ENCODE data around the gene RHAG. TPM values are rescaled to one million over a fixed set of nuclear protein-coding genes. Genes with fewer than 3 reads are reported as not detected.
A peak's percentile ranks its signal among the peaks of the same experiment; 100 is the strongest.

RHAG gene
- total RNA-seq, 1 experiment from 2014 or later, result 0.31 TPM

DNA sequence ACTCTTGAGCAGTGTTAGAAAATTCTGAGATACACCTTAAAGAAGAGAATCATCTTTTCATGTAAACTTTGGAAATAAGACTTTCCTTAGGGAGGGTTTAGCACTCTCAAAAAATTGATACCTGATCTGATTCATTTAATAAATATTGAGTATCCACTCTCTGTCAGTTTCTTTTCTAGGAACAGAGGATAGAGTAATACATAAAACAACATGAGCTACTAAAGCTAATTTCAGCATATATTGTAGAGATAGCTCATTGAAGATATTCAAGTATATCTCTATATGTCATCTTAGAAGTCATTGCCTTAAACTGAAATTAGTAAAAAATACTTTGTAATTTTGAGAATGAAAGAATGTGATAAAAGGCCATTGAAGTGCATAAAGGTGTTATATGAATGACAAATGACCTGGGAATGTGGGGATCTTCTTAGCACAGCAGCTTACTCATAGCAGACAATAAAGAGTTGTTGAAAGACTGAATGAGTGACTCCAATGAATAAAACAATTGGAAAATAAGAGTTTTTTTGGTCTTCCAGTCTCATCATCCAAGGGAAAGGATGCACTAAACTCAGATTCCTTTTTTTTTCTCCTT lies 29.2 kb downstream of the RHAG start:
- no peak overlapping the region for H3K4me3 Mint-ChIP-seq
- peaks cover 27% of the 10 kb centered on the region for H3K4me1 Mint-ChIP-seq
- H3K27ac Mint-ChIP-seq, result no peak overlapping the region; the same call in 1 of the 2 replicates
- no peaks in the 10 kb centered on the region for H3K36me3 Mint-ChIP-seq
- no peaks in the 10 kb centered on the region for H3K27me3 Mint-ChIP-seq (ENCODE audit: low read depth)
- ATAC-seq, result peak; percentile 67
- CTCF ChIA-PET, result interaction anchor here (0.7 to 3.4 kb wide), 11 partner anchors 11 to 842 kb away, joined by 3 to 45 read pairs (median 4); partner anchors contain the start of gene C6orf141
- TF ChIP-seq MXD4 (CRISPR knock-in tag; IDR thresholded peaks at IDR 0.05; ENCODE audit: borderline replicate concordance), result no peak
- no peak for TF ChIP-seq RORB (CRISPR knock-in tag; IDR thresholded peaks at IDR 0.05)
- no peak for TF ChIP-seq SOX15 (CRISPR knock-in tag; IDR thresholded peaks at IDR 0.05)
- TF ChIP-seq GTF2I (CRISPR knock-in tag; conservative IDR thresholded peaks at IDR 0.05), result no peak
- no peak for TF ChIP-seq SP1 (CRISPR knock-in tag; conservative IDR thresholded peaks at IDR 0.05)
- TF ChIP-seq, protein P1, sequence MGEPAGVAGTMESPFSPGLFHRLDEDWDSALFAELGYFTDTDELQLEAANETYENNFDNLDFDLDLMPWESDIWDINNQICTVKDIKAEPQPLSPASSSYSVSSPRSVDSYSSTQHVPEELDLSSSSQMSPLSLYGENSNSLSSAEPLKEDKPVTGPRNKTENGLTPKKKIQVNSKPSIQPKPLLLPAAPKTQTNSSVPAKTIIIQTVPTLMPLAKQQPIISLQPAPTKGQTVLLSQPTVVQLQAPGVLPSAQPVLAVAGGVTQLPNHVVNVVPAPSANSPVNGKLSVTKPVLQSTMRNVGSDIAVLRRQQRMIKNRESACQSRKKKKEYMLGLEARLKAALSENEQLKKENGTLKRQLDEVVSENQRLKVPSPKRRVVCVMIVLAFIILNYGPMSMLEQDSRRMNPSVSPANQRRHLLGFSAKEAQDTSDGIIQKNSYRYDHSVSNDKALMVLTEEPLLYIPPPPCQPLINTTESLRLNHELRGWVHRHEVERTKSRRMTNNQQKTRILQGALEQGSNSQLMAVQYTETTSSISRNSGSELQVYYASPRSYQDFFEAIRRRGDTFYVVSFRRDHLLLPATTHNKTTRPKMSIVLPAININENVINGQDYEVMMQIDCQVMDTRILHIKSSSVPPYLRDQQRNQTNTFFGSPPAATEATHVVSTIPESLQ (CRISPR knock-in tag; IDR thresholded peaks at IDR 0.05), result no peak
- TF ChIP-seq, protein P2, sequence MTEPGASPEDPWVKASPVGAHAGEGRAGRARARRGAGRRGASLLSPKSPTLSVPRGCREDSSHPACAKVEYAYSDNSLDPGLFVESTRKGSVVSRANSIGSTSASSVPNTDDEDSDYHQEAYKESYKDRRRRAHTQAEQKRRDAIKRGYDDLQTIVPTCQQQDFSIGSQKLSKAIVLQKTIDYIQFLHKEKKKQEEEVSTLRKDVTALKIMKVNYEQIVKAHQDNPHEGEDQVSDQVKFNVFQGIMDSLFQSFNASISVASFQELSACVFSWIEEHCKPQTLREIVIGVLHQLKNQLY (CRISPR knock-in tag; IDR thresholded peaks at IDR 0.05), result no peak
- TF ChIP-seq, protein P3, sequence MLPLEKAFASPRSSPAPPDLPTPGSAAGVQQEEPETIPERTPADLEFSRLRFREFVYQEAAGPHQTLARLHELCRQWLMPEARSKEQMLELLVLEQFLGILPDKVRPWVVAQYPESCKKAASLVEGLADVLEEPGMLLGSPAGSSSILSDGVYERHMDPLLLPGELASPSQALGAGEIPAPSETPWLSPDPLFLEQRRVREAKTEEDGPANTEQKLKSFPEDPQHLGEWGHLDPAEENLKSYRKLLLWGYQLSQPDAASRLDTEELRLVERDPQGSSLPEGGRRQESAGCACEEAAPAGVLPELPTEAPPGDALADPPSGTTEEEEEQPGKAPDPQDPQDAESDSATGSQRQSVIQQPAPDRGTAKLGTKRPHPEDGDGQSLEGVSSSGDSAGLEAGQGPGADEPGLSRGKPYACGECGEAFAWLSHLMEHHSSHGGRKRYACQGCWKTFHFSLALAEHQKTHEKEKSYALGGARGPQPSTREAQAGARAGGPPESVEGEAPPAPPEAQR (CRISPR knock-in tag; IDR thresholded peaks at IDR 0.05), result no peak
- TF ChIP-seq OVOL2 (CRISPR knock-in tag; IDR thresholded peaks at IDR 0.05; ENCODE audit: borderline replicate concordance), result no peak
- TF ChIP-seq ZNF396 (CRISPR knock-in tag; IDR thresholded peaks at IDR 0.05; ENCODE audit: borderline replicate concordance), result no peak
- TF ChIP-seq ZNF232 (CRISPR knock-in tag; IDR thresholded peaks at IDR 0.05), result no peak
- TF ChIP-seq, protein P4, sequence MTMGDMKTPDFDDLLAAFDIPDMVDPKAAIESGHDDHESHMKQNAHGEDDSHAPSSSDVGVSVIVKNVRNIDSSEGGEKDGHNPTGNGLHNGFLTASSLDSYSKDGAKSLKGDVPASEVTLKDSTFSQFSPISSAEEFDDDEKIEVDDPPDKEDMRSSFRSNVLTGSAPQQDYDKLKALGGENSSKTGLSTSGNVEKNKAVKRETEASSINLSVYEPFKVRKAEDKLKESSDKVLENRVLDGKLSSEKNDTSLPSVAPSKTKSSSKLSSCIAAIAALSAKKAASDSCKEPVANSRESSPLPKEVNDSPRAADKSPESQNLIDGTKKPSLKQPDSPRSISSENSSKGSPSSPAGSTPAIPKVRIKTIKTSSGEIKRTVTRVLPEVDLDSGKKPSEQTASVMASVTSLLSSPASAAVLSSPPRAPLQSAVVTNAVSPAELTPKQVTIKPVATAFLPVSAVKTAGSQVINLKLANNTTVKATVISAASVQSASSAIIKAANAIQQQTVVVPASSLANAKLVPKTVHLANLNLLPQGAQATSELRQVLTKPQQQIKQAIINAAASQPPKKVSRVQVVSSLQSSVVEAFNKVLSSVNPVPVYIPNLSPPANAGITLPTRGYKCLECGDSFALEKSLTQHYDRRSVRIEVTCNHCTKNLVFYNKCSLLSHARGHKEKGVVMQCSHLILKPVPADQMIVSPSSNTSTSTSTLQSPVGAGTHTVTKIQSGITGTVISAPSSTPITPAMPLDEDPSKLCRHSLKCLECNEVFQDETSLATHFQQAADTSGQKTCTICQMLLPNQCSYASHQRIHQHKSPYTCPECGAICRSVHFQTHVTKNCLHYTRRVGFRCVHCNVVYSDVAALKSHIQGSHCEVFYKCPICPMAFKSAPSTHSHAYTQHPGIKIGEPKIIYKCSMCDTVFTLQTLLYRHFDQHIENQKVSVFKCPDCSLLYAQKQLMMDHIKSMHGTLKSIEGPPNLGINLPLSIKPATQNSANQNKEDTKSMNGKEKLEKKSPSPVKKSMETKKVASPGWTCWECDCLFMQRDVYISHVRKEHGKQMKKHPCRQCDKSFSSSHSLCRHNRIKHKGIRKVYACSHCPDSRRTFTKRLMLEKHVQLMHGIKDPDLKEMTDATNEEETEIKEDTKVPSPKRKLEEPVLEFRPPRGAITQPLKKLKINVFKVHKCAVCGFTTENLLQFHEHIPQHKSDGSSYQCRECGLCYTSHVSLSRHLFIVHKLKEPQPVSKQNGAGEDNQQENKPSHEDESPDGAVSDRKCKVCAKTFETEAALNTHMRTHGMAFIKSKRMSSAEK (CRISPR knock-in tag; IDR thresholded peaks at IDR 0.05; ENCODE audit: borderline replicate concordance), result no peak
- TF ChIP-seq ZNF138 (CRISPR knock-in tag; conservative IDR thresholded peaks at IDR 0.05), result no peak
- TF ChIP-seq, protein P5, sequence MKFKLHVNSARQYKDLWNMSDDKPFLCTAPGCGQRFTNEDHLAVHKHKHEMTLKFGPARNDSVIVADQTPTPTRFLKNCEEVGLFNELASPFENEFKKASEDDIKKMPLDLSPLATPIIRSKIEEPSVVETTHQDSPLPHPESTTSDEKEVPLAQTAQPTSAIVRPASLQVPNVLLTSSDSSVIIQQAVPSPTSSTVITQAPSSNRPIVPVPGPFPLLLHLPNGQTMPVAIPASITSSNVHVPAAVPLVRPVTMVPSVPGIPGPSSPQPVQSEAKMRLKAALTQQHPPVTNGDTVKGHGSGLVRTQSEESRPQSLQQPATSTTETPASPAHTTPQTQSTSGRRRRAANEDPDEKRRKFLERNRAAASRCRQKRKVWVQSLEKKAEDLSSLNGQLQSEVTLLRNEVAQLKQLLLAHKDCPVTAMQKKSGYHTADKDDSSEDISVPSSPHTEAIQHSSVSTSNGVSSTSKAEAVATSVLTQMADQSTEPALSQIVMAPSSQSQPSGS (CRISPR knock-in tag; IDR thresholded peaks at IDR 0.05; ENCODE audit: borderline replicate concordance, low read depth), result no peak
- no peak for TF ChIP-seq ATF1 (CRISPR knock-in tag; IDR thresholded peaks at IDR 0.05)
- TF ChIP-seq, protein P6, sequence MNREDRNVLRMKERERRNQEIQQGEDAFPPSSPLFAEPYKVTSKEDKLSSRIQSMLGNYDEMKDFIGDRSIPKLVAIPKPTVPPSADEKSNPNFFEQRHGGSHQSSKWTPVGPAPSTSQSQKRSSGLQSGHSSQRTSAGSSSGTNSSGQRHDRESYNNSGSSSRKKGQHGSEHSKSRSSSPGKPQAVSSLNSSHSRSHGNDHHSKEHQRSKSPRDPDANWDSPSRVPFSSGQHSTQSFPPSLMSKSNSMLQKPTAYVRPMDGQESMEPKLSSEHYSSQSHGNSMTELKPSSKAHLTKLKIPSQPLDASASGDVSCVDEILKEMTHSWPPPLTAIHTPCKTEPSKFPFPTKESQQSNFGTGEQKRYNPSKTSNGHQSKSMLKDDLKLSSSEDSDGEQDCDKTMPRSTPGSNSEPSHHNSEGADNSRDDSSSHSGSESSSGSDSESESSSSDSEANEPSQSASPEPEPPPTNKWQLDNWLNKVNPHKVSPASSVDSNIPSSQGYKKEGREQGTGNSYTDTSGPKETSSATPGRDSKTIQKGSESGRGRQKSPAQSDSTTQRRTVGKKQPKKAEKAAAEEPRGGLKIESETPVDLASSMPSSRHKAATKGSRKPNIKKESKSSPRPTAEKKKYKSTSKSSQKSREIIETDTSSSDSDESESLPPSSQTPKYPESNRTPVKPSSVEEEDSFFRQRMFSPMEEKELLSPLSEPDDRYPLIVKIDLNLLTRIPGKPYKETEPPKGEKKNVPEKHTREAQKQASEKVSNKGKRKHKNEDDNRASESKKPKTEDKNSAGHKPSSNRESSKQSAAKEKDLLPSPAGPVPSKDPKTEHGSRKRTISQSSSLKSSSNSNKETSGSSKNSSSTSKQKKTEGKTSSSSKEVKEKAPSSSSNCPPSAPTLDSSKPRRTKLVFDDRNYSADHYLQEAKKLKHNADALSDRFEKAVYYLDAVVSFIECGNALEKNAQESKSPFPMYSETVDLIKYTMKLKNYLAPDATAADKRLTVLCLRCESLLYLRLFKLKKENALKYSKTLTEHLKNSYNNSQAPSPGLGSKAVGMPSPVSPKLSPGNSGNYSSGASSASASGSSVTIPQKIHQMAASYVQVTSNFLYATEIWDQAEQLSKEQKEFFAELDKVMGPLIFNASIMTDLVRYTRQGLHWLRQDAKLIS (CRISPR knock-in tag; IDR thresholded peaks at IDR 0.05; ENCODE audit: borderline replicate concordance), result no peak
- TF ChIP-seq CBFB (CRISPR knock-in tag; IDR thresholded peaks at IDR 0.05; ENCODE audit: low read depth), result no peak
- no peak for TF ChIP-seq GABPB1 (CRISPR knock-in tag; IDR thresholded peaks at IDR 0.05)
- no peak for DNase-seq (ENCODE audit: low spot score)
- H3K9me3 Mint-ChIP-seq, result peaks cover 4% of the 10 kb centered on the region
- POLR2A ChIA-PET, result no interaction called here

All from WTC11 (cell line).